Thyroid gland (tissue), 4 donors: Measurements from ENCODE around the gene OR11H7. TPM values are rescaled to one million over a fixed set of nuclear protein-coding genes. Genes with fewer than 3 reads are reported as not detected.
"Not testable (repeated sequence)": the region's sequence is repeated elsewhere in the genome, so short reads cannot be mapped to it uniquely, and the experiment has no call there.

Experiments
- DNase-seq, 2 donors: peaks; one replicate each; pipeline ENCODE4 v3.0.0-alpha.2; 2019
- H3K27ac ChIP-seq, 3 donors: fragments of 200-600 bp; sonication (generic); 1 replicate in 2 of 3; 2 replicates in 1 of 3; pipeline ENCODE4 v1.5.1; 2016 to 2019; ENCODE audit warnings: mild to moderate bottlenecking in 1 of 3, moderate library complexity in 1 of 3
- H3K27me3 ChIP-seq: fragments of 200-600 bp; sonication (generic); one replicate; pipeline ENCODE4 v1.5.1; 2019
- H3K36me3 ChIP-seq, 2 donors: fragments of 200-600 bp; sonication (generic); one replicate each; pipeline ENCODE4 v1.5.1; 2016 to 2019
- H3K4me1 ChIP-seq, 2 donors: fragments of 200-600 bp; sonication (generic); one replicate each; pipeline ENCODE4 v1.5.1; 2017 to 2019
- H3K4me3 ChIP-seq, 3 donors: fragments of 200-600 bp; sonication (generic); replicated peaks in 1 of 3; 1 replicate in 2 of 3; 2 replicates in 1 of 3; pipeline ENCODE4 v1.5.1; 2016; ENCODE audit warnings: mild to moderate bottlenecking in 1 of 3
- H3K9me3 ChIP-seq: fragments of 200-600 bp; sonication (generic); one replicate; pipeline ENCODE4 v1.5.1; 2017
- POLR2A ChIP-seq, 2 donors: fragments of 450-650 bp; IDR thresholded peaks; one replicate each; pipeline ENCODE4 v1.6.1; 2017; ENCODE audit warnings: antibody characterized with exemption in 2 of 2, mild to moderate bottlenecking in 2 of 2, moderate library complexity in 1 of 2
- WGBS, 2 donors: methylation state at CpG; one replicate each; pipeline ENCODE4 v1.1.5; 2017; 5-methylcytosine and 5-hydroxymethylcytosine counted together
- intact Hi-C: fragments of 100-400 bp; cut with DNase I; formaldehyde crosslinking; loops from one replicate; pipeline ENCODE4 v1.15.1; 2023
- total RNA-seq, 4 donors: library from RNA; depleted of rRNA; stranded (reverse); fragments of >200 nt; gene quantifications; one replicate each; pipeline ENCODE4 v1.2.3, GENCODE V29; 2016
- TF ChIP-seq, protein P1 (sequence below), 6 experiments: fragments of 200-600 bp in 3 of 6; fragments of 450-650 bp in 3 of 6; sonication (generic) in 3 of 6; IDR thresholded peaks; one replicate each; pipeline ENCODE4 v1.5.1; 2016 to 2019; ENCODE audit warnings: antibody characterized with exemption in 6 of 6, mild to moderate bottlenecking in 2 of 6, inconsistent platforms in 1 of 6, moderate library complexity in 1 of 6

Gene OR11H7
- total RNA-seq, 4 donors from 2014 or later, result not detected

- WGBS, 2 donors, result 68 to 70% methylated on average over 5 of the region's 5 CpGs
- intact Hi-C loops, result no loop called here
- H3K9me3 ChIP-seq, result no peaks in the 10 kb centered on the region
These were observed 29.8 kb upstream of the OR11H7 start for GRCh38 chr14:20198991-20199390.

DNA sequence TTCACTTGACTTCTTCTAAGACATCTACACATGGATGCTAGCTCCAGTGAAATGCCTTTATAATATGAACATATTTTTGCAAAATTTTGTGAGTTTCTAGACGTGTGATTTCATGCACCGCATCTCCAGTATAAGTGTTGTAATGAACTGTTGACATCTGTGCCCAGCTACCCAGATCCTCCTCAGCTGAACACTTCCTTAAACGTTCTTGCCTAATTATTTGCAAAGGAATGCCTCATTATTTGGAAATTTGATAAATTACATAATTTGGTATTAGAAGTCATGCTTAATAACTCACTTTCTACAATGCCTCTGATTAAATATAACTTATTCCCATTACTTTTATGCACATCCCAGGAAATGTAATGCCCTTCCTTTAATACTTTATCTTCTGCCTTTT, 24.1 kb upstream of the OR11H7 start:
- Histone ChIP-seq H3K9me3 (no peaks in the 10 kb centered on the region), H3K27ac (no peak overlapping the region)
- no peak for TF ChIP-seq POLR2A (IDR thresholded peaks at IDR 0.05)

More at GRCh38 chr14:20198991-20199390, 29.8 kb upstream of the OR11H7 start:
- no peak for TF ChIP-seq POLR2A (IDR thresholded peaks at IDR 0.05)
- TF ChIP-seq, protein P1, sequence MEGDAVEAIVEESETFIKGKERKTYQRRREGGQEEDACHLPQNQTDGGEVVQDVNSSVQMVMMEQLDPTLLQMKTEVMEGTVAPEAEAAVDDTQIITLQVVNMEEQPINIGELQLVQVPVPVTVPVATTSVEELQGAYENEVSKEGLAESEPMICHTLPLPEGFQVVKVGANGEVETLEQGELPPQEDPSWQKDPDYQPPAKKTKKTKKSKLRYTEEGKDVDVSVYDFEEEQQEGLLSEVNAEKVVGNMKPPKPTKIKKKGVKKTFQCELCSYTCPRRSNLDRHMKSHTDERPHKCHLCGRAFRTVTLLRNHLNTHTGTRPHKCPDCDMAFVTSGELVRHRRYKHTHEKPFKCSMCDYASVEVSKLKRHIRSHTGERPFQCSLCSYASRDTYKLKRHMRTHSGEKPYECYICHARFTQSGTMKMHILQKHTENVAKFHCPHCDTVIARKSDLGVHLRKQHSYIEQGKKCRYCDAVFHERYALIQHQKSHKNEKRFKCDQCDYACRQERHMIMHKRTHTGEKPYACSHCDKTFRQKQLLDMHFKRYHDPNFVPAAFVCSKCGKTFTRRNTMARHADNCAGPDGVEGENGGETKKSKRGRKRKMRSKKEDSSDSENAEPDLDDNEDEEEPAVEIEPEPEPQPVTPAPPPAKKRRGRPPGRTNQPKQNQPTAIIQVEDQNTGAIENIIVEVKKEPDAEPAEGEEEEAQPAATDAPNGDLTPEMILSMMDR (IDR thresholded peaks at IDR 0.05), result no peak
- no peak for DNase-seq
- no peaks in the 10 kb centered on the region for H3K36me3 ChIP-seq
- no peaks in the 10 kb centered on the region for H3K27me3 ChIP-seq
- no peaks in the 10 kb centered on the region for H3K4me1 ChIP-seq
- no peak overlapping the region for H3K4me3 ChIP-seq
- no peak overlapping the region for H3K27ac ChIP-seq

GRCh38 chr14:20209595-20209994, 19.2 kb upstream of the OR11H7 start:
- H3K27ac ChIP-seq, result no peak overlapping the region
- no peaks in the 10 kb centered on the region for H3K9me3 ChIP-seq
- intact Hi-C loops, result no loop called here
- TF ChIP-seq, protein P1 (IDR thresholded peaks at IDR 0.05), result no peak
- TF ChIP-seq POLR2A (IDR thresholded peaks at IDR 0.05), result no peak
- 89 to 92% methylated on average over 2 of the region's 2 CpGs for WGBS, 2 donors
- no peaks in the 10 kb centered on the region for H3K36me3 ChIP-seq
- no peak for DNase-seq
- H3K4me3 ChIP-seq, result no peak overlapping the region
- no peaks in the 10 kb centered on the region for H3K4me1 ChIP-seq
- H3K27me3 ChIP-seq, result no peaks in the 10 kb centered on the region

More for the DNA sequence above, 24.1 kb upstream of the OR11H7 start:
- no peaks in the 10 kb centered on the region for H3K27me3 ChIP-seq
- no peak for DNase-seq
- WGBS, 2 donors, result 56 to 60% methylated on average over 3 of the region's 3 CpGs
- no peaks in the 10 kb centered on the region for H3K36me3 ChIP-seq
- intact Hi-C loops, result no loop called here
- H3K4me3 ChIP-seq, result no peak overlapping the region
- H3K4me1 ChIP-seq, result no peaks in the 10 kb centered on the region

DNA sequence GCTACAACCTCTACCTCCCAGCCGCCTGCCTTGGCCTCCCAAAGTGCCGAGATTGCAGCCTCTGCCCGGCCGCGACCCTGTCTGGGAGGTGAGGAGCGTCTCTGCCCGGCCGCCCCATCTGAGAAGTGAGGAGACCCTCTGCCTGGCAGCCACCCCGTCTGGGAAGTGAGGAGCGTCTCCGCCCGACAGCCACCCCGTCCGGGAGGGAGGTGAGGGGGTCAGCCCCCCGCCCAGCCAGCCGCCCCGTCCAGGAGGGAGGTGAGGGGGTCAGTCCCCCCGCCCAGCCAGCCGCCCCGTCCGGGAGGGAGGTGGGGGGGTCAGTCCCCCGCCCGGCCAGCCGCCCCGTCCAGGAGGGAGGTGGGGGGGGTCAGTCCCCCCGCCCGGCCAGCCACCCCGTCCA, 16.4 kb upstream of the OR11H7 start:
- DNase-seq, H3K27ac ChIP-seq, intact Hi-C loops, H3K4me3 ChIP-seq, H3K27me3 ChIP-seq, H3K9me3 ChIP-seq, H3K36me3 ChIP-seq, H3K4me1 ChIP-seq: not testable (repeated sequence)
- WGBS, 2 donors, result 96 to 97% methylated on average over 8 to 10 of the region's 28 CpGs

GRCh38 chr14:20215196-20215595, 13.6 kb upstream of the OR11H7 start:
- TF ChIP-seq, protein P1 (IDR thresholded peaks at IDR 0.05), result no peak
- TF ChIP-seq POLR2A (IDR thresholded peaks at IDR 0.05), result no peak
- H3K9me3 ChIP-seq, result no peaks in the 10 kb centered on the region
- H3K27ac ChIP-seq, result no peak overlapping the region
- 75 to 87% methylated on average over 2 of the region's 2 CpGs for WGBS, 2 donors
- no peak for DNase-seq
- H3K4me3 ChIP-seq, result no peak overlapping the region
- no peaks in the 10 kb centered on the region for H3K36me3 ChIP-seq
- intact Hi-C loops, result no loop called here
- no peaks in the 10 kb centered on the region for H3K27me3 ChIP-seq
- no peaks in the 10 kb centered on the region for H3K4me1 ChIP-seq

DNA sequence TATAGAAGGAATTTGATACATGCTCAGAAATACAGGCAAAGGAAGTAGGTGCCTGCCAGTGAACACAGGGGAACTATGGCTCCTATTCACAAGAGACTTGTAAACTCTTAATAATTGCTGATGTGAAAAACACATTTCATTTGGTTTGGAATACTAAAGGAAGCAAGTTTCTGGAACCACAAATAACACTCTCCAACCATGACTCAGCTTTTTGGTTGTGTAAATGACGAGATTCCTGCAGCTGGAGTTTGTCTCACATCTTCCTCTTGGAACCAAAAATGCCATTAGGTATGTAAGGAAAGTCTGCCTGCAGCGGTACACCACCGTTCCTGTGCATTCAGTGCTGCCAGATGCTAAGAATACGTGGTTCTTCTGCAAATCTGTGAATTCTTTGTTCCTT, 9.7 kb upstream of the OR11H7 start:
- no peaks in the 10 kb centered on the region for H3K36me3 ChIP-seq

More for the DNA sequence above, 9.7 kb upstream of the OR11H7 start:
- no peaks in the 10 kb centered on the region for H3K4me1 ChIP-seq
- intact Hi-C loops, result no loop called here
- H3K27me3 ChIP-seq, result no peaks in the 10 kb centered on the region
- no peak overlapping the region for H3K27ac ChIP-seq
- TF ChIP-seq POLR2A (IDR thresholded peaks at IDR 0.05), result no peak
- TF ChIP-seq, protein P1 (IDR thresholded peaks at IDR 0.05), result no peak
- H3K9me3 ChIP-seq, result no peaks in the 10 kb centered on the region
- DNase-seq, result no peak
- no peak overlapping the region for H3K4me3 ChIP-seq
- 46 to 47% methylated on average over 4 of the region's 4 CpGs for WGBS, 2 donors
